COLO668 (cell line): ENCODE data around the gene LAMP1.
"Not testable (repeated sequence)": the region's sequence is repeated elsewhere in the genome, so short reads cannot be mapped to it uniquely, and the experiment has no call there.

Source experiments
- DNase-seq: peaks from one replicate; lab custom pipeline; 2025; ENCODE audit not compliant: unreplicated experiment; lab: John Stamatoyannopoulos, UW

Gene LAMP1

GRCh38 chr13:113354831-113355610, 58.0 kb downstream of the LAMP1 start:
- DNase-seq, result no peak

- DNase-seq, result no peak
Measured at GRCh38 chr13:113355621-113356020, 58.6 kb downstream of the LAMP1 start.

DNA sequence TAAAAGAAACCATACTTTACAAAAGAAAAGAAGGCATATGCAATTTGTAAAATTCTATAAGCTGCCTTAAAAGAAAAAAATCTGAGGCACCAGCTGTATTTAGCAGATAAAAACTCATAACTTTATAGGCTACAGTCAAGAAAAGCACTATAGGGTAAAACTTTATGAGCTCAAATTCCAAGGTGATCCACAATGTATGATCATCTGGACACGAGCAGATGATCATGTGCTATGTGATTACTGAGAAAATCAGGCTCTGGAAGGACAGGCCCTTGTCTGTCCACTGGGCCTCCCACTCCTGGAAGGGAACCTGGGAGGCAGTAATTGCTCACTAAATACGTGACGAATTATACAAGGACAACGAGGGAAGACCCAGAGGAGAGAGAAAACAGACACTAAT, 59.6 kb downstream of the LAMP1 start:
- DNase-seq, result no peak

DNA sequence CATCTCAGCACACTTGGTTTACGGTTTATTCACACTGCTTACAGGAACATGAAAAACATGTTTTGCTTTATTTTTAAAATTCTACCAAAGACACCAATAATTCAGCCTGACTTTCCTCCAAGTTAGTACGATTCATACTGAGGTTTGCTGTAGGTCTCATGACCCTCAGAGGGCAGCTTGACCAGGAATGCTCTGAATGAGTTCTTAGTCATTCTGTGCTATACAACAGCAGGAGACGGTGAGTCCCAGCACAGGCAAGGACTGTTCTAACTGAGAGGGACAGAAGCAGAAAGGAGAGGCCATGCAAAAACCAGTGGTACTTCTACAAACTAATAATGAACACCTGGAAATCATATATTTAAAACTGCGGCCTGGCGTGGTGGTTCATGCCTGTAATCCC, 60.5 kb downstream of the LAMP1 start:
- no peak for DNase-seq

GRCh38 chr13:113358653-113359190, 61.7 kb downstream of the LAMP1 start:
- no peak for DNase-seq

- DNase-seq, result no peak
Measured at GRCh38 chr13:113359571-113359970, 62.5 kb downstream of the LAMP1 start.

DNA sequence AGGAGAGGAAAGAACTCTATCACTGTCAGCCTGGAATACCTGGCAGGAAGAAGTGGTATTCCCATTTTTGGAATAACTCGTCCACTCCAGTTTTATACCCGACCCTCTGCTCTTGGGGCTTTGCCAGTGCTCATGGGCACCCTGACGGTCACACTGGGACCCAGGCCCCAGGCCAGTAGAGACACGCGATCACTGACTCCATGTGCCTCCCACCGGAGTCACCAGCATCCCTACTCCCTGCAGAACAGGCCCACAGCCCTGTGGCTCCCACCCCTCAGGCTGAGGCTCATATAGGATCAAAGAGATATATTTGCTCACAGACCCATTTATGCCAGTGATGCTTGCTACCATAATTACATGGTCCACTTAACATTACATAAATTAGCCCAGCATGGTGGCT, 63.4 kb downstream of the LAMP1 start:
- DNase-seq, result no peak

DNA sequence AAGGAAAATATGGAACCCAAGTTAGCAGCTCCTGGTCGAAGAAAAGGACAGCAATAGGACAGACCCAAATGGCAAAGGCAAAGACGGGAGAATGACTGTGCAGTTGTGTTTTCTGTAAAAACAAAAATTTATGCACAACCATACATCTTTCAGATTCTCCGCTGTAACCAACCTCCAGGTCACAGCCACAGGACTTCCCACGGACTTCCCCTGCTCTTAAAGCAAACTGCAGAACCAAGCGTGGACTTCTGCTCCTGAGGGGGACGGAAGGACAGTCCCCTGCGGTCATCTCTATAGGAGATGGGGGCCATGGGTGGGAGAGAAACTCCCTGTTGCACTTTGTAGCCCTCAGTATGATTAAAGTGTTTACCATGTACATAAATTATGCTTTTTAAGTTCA, 64.4 kb downstream of the LAMP1 start:
- no peak for DNase-seq

GRCh38 chr13:113364311-113364889, 67.4 kb downstream of the LAMP1 start:
- no peak for DNase-seq

DNA sequence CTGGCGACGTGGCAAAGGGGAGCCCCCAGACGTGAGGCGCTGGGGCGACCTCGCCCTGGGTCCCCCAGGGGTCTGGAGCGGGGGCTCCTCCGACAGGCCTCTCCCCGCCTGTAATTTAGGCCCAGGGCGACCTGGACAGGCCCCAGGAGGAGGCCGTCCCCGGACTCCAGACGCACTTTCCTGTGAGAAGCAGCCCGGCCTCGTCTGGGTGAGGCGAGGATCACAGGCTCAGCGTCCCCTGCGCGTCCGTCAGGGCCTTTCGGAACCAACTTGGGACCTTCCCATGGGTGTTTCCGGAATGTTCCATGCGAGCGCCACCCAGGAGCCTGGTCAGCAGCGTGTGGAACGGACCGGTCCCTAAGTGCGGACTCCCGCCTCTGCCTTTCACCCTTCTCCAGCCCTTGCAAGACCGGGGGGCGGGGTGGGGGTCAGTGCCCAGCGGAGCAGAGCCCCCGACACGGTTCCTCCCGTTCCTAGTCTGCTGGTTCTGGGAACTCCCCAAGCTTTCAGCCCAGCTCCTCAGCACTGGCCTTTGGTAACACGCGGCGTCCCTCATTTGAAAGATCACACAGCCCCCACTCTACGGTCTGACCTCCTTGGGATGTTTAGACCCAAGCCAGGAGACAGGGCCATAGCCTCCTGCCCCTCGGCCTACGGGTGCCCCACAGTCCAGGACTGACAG, 68.0 kb downstream of the LAMP1 start:
- no peak for DNase-seq

DNA sequence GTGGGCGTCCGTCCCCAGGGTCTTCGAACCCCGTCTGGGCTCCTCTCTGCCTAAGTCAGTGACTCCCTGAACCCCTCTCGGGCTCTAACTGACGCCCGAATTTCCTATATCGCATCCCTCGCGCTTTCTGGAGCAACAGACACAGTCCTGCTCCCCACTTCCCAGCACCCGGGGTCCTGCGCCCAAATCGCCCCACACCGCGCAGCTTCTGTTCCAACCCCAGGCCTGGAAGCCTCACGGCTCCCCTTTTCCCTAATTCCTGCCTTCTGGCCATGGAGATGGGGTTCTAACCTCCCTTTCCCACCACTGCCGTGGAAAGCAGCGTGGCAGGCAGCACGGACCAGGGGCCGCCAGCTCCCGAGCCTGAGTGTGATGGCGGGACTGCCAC, 68.5 kb downstream of the LAMP1 start:
- no peak for DNase-seq

DNA sequence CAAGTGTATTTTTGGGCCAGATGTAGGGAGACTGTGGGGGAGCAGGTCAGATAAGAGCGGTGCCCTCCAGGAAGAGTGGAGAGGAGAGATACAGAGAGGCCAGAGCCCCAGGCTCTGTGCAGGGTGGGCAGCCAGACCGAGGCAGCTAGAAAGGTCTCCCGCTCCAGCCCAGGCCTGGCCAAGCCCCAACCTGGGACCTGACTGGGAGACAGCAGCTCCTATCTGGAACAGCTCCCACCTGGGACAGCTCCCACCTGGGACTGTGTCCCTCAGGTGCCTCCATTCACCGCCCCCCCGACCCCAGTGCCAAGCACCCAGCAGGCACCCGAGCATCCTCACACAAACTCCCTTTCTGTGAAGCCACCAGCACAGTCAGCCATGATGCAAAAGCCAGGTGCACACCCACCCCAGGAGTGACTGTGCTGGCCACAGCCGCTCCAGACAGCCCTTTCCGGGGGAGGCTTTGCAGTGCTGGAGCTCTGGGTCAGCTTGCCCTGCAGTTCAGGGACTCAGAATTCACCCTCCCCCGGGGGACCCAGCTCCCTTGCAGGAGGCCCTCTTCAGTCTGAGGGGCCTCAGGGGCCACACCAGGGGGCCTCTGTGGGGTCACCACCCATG, 69.0 kb downstream of the LAMP1 start:
- no peak for DNase-seq

DNA sequence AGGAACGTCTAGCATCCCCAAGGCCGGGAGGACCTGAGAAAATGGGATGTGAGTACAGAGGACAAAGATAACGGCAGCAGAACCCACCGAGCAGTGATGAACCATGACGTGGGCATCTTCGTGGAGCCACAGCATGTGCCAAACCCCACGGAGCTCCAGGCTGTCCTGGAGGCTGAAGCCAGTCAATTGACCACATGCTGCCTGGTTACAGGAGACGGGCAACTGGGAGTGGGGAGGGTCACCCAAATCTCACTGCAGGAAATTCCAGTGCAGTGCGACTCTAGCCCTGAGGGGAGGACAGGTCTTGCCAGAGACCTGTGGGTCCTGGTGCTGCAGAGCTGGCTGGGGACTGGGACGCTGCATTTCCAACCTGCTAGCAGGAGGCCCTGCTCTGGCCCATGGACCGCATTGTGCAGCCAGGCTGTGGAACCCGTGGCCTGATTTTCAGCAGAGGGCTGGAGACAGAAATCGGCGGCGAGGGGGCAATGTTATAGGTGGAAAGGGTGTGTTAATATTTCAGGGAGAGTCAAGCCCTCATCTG, 70.1 kb downstream of the LAMP1 start:
- DNase-seq, result no peak

GRCh38 chr13:113367771-113368170, 70.7 kb downstream of the LAMP1 start:
- no peak for DNase-seq

GRCh38 chr13:113368353-113368752, 71.3 kb downstream of the LAMP1 start:
- DNase-seq, result not testable (repeated sequence)

DNA sequence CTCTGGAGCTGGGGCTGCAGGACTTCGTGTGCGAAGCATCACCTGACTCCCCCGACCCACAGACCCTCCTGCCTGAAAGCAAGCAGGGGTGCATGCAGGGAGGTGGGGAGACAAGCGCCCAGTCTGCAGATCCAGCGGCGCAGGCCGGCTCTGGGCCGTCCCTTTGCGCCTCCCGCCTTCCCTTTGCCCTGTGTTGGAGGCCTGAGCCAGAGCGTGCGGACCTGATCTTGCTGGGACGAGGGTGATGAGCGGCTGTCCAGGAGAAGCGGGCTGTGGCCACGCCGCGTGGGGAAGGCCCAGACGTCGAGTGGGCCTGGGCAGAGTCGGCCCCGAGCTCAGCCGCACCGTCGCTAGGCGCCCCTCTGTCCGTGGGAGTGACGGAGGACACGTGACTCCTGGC, 72.2 kb downstream of the LAMP1 start:
- no peak for DNase-seq

GRCh38 chr13:113369881-113370280, 72.8 kb downstream of the LAMP1 start:
- no peak for DNase-seq

GRCh38 chr13:113371061-113371460, 74.0 kb downstream of the LAMP1 start:
- no peak for DNase-seq

DNA sequence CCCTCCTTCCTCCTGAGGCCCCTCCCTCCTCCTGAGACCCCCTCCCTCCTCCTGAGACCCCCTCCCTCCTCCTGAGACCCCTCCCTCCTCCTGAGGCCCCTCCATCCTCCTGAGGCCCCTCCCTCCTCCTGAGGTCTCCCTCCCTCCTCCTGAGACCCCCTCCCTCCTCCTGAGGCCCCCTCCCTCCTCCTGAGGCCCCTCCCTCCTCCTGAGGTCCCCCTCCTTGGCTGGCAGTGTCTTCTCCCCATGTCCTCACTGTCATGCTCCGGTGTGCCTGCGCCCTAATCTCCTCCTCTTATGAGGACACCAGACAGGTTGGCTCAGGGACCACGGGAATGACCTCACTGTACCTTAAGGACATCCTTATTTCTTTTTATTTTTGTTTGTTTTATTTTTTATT, 74.7 kb downstream of the LAMP1 start:
- not testable (repeated sequence) for DNase-seq
